IPS-20b (cell line): ENCODE results near the gene CTPS1.

Experiments
- H3K27ac ChIP-seq: one replicate; pipeline ENCODE4 v1.5.1; 2013; ENCODE audit warnings: low read length
- H3K27me3 ChIP-seq: 2 replicates; pipeline ENCODE4 v1.6.1; 2013; ENCODE audit warnings: mild to moderate bottlenecking, low read length, inconsistent platforms; ENCODE audit not compliant: insufficient read depth
- H3K36me3 ChIP-seq: 2 replicates; pipeline ENCODE4 v1.6.1; 2013; ENCODE audit warnings: low read depth, mild to moderate bottlenecking, inconsistent platforms, low read length, moderate library complexity; ENCODE audit not compliant: insufficient read depth
- H3K4me1 ChIP-seq: 2 replicates; pipeline ENCODE4 v1.6.1; 2013; ENCODE audit warnings: mild to moderate bottlenecking, control low read depth, inconsistent platforms, low read length, moderate library complexity; ENCODE audit not compliant: insufficient read depth
- H3K4me3 ChIP-seq: 2 replicates; pipeline ENCODE4 v1.5.1; 2013; ENCODE audit warnings: mild to moderate bottlenecking, low read length, inconsistent platforms
- H3K9ac ChIP-seq: 2 replicates; pipeline ENCODE4 v1.6.1; 2013; ENCODE audit warnings: low read depth, mild to moderate bottlenecking, inconsistent platforms, low read length, moderate library complexity
- H3K9me3 ChIP-seq: 2 replicates; pipeline ENCODE4 v1.6.1; 2013; ENCODE audit warnings: mild to moderate bottlenecking, low read depth, low read length, inconsistent platforms; ENCODE audit not compliant: insufficient read depth

CTPS1 gene

GRCh38 chr1:41053316-41053715 is 73.8 kb downstream of the CTPS1 start:
- H3K4me3 ChIP-seq = no peak overlapping the region
- no peak overlapping the region for H3K27ac ChIP-seq
- H3K9ac ChIP-seq = no peak overlapping the region
- no peaks in the 10 kb centered on the region for H3K4me1 ChIP-seq
- H3K27me3 ChIP-seq = no peaks in the 10 kb centered on the region
- no peaks in the 10 kb centered on the region for H3K36me3 ChIP-seq
- no peaks in the 10 kb centered on the region for H3K9me3 ChIP-seq

GRCh38 chr1:41056907-41057306 is 77.4 kb downstream of the CTPS1 start:
- H3K4me3 ChIP-seq = no peak overlapping the region
- no peak overlapping the region for H3K27ac ChIP-seq
- H3K9me3 ChIP-seq = no peaks in the 10 kb centered on the region
- 0 out of 2 replicates have a peak, but pooled peaks cover 5% of the 10 kb centered on the region for H3K36me3 ChIP-seq
- no peak overlapping the region for H3K9ac ChIP-seq
- H3K27me3 ChIP-seq = no peaks in the 10 kb centered on the region
- H3K4me1 ChIP-seq = no peaks in the 10 kb centered on the region
